Body of pancreas (tissue), 4 donors: ENCODE results near the gene ZNF565.

Experiments
- POLR2A ChIP-seq, 3 donors: fragments of 450-650 bp; IDR thresholded peaks; one replicate each; pipeline ENCODE4 v1.6.1; 2016; ENCODE audit warnings: antibody characterized with exemption in 3 of 3, mild to moderate bottlenecking in 2 of 3
- TF ChIP-seq, protein P1 (sequence below), 7 experiments: fragments of 450-650 bp in 4 of 7; fragments of 200-600 bp in 3 of 7; sonication (generic) in 3 of 7; IDR thresholded peaks; one replicate each; pipeline ENCODE4 v1.5.1; 2016 to 2019; ENCODE audit warnings: antibody characterized with exemption in 7 of 7

DNA sequence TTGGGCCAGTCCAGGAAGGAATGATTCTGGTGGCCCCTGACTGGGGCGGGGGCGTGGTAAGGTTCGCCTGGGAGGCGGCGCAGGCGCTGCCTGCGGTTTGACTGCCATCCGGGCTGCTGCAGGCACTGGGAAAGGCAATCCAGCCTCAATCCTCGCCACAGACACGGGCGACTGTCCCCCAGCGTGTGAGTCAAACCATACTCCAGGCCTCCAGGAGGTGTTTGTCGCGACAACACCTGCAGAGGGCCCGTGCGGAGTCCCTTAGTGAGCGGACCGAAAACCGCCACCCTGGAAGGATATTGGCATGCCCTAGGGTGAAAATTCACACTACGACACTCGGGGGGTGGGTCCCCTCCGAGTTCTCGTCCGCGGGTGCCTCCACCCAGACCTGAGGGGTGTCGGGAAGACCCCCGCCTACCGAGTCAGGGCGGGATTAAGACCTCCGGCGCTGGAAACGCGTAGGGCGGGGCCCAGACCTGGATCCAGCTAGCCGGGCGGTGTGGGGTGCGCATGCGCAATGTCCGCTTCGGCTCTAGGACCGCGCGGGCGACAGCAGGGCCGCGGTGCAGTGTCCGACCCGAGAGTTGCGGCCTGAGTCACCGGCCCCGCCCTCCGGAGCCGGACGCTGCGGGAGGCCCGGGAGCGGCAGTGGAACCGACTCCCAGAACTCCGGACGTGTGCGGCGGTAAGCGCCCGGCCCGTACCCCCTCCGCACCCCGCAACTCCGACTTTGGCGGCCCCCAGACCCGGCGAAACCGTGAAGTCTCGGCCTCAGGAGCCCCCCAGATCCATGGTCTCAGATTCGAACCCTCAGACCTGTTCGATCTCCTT lies 74.8 kb downstream of the ZNF565 start, which contains the start of gene CAPNS1:
- TF ChIP-seq, protein P1, sequence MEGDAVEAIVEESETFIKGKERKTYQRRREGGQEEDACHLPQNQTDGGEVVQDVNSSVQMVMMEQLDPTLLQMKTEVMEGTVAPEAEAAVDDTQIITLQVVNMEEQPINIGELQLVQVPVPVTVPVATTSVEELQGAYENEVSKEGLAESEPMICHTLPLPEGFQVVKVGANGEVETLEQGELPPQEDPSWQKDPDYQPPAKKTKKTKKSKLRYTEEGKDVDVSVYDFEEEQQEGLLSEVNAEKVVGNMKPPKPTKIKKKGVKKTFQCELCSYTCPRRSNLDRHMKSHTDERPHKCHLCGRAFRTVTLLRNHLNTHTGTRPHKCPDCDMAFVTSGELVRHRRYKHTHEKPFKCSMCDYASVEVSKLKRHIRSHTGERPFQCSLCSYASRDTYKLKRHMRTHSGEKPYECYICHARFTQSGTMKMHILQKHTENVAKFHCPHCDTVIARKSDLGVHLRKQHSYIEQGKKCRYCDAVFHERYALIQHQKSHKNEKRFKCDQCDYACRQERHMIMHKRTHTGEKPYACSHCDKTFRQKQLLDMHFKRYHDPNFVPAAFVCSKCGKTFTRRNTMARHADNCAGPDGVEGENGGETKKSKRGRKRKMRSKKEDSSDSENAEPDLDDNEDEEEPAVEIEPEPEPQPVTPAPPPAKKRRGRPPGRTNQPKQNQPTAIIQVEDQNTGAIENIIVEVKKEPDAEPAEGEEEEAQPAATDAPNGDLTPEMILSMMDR (IDR thresholded peaks at IDR 0.05): peak in 4 of 7 experiments; percentile 7 to 30 (median 28)
- peak; percentile 94 to 98 (median 98) for TF ChIP-seq POLR2A (IDR thresholded peaks at IDR 0.05)
